Caco-2 (cell line): Measurements from ENCODE around the gene APP. TPM values are rescaled to one million over a fixed set of nuclear protein-coding genes. Genes with fewer than 3 reads are reported as not detected.

Source experiments
- BruUV-seq: library from RNA; stranded (reverse); fragments of 400-500 nt; replicated peaks from 2 replicates; lab custom pipeline; 2021; lab: Mats Ljungman, UMichigan
- CTCF ChIA-PET: fragments of 300-600 bp; sonication (Branson Sonifier 250); formaldehyde crosslinking; loops from one replicate; lab custom pipeline; 2022; ENCODE audit warnings: antibody characterized with exemption; lab: Charles Lee
- POLR2A ChIA-PET: fragments of 300-600 bp; sonication (Branson Sonifier 250); formaldehyde crosslinking; loops from one replicate; lab custom pipeline; 2022; ENCODE audit warnings: antibody characterized with exemption; lab: Charles Lee
- DNase-seq, 2 experiments: peaks; one replicate each; pipeline versions ENCODE4 v3.0.0 to v3.0.0-alpha.2; 2020 to 2022
- H3K27me3 ChIP-seq: replicated peaks from 2 replicates; pipeline ENCODE4 v1.6.0; 2011; ENCODE audit warnings: low read length; ENCODE audit not compliant: control insufficient read depth, insufficient read depth
- H3K36me3 ChIP-seq: 2 replicates; pipeline ENCODE4 v1.5.1; 2011; ENCODE audit warnings: low read length; ENCODE audit not compliant: control insufficient read depth, insufficient read depth
- H3K4me1 ChIP-seq: fragments of 250-450 bp; sonication (Bioruptor Pico); 2 replicates; pipeline ENCODE4 v1.5.1; 2020; ENCODE audit warnings: mild to moderate bottlenecking
- H3K4me3 ChIP-seq: 2 replicates; pipeline ENCODE4 v1.5.1; 2011; ENCODE audit warnings: low read depth, mild to moderate bottlenecking, control low read depth, low read length
- H3K9me3 ChIP-seq: fragments of 250-450 bp; sonication (Bioruptor Pico); 2 replicates; pipeline ENCODE4 v1.5.1; 2020; ENCODE audit warnings: mild to moderate bottlenecking, moderate library complexity
- H3K27ac Mint-ChIP-seq: one replicate; pipeline ENCODE4 v1.8.0; 2022; ENCODE audit warnings: mixed read lengths; ENCODE audit not compliant: unreplicated experiment
- H3K27me3 Mint-ChIP-seq: one replicate; pipeline ENCODE4 v1.8.0; 2022; ENCODE audit warnings: mixed read lengths; ENCODE audit not compliant: insufficient read depth, unreplicated experiment
- H3K36me3 Mint-ChIP-seq: one replicate; pipeline ENCODE4 v1.8.0; 2022; ENCODE audit warnings: mild to moderate bottlenecking, mixed read lengths; ENCODE audit not compliant: insufficient read depth, unreplicated experiment
- H3K4me1 Mint-ChIP-seq: one replicate; pipeline ENCODE4 v1.8.0; 2022; ENCODE audit warnings: low read depth, mixed read lengths; ENCODE audit not compliant: unreplicated experiment
- H3K4me3 Mint-ChIP-seq: one replicate; pipeline ENCODE4 v1.8.0; 2022; ENCODE audit warnings: mild to moderate bottlenecking, moderate library complexity, mixed read lengths; ENCODE audit not compliant: unreplicated experiment
- H3K9me3 Mint-ChIP-seq: one replicate; pipeline ENCODE4 v1.8.0; 2022; ENCODE audit warnings: mixed read lengths; ENCODE audit not compliant: unreplicated experiment
- CTCF ChIP-seq, 2 experiments: fragments of 200-600 bp in 1 of 2; IDR thresholded peaks; 1 replicate in 1 of 2; 2 replicates in 1 of 2; pipeline versions ENCODE4 v1.5.1 to v1.8.0; 2011 to 2022; ENCODE audit warnings: antibody characterized with exemption in 1 of 2, control low read depth in 1 of 2, inconsistent platforms in 1 of 2, low read depth in 1 of 2, low read length in 1 of 2, mild to moderate bottlenecking in 1 of 2, moderate library complexity in 1 of 2; ENCODE audit not compliant: insufficient read depth in 1 of 2, severe bottlenecking in 1 of 2, unreplicated experiment in 1 of 2
- intact Hi-C: fragments of 100-400 bp; cut with micrococcal nuclease; formaldehyde crosslinking; loops from one replicate; pipeline ENCODE4 v1.10.0; 2022; ENCODE audit not compliant: unreplicated experiment
- total RNA-seq: library from RNA; stranded (reverse); gene quantifications from 2 replicates; pipeline ENCODE4 v1.2.3, GENCODE V29; 2022

Gene APP
- total RNA-seq, 1 experiment from 2014 or later, result 331 TPM

GRCh38 chr21:25862112-25862511, 308.5 kb downstream of the APP start:
- no peaks in the 10 kb centered on the region for H3K36me3 Mint-ChIP-seq
- DNase-seq, result no peak
- TF ChIP-seq CTCF (IDR thresholded peaks at IDR 0.05; ENCODE audit: insufficient read depth in 1 of 2, low read depth in 1 of 2, low read length in 1 of 2, severe bottlenecking in 1 of 2, unreplicated experiment in 1 of 2), result no peak
- no peak overlapping the region for H3K4me3 Mint-ChIP-seq
- CTCF ChIA-PET, result no interaction called here
- no peaks in the 10 kb centered on the region for H3K9me3 ChIP-seq
- intact Hi-C loops, result loop anchor here (2.0 to 5.0 kb wide), 2 partner anchors 70 to 253 kb away; no protein-coding TSS in a partner anchor
- H3K9me3 Mint-ChIP-seq, result no peaks in the 10 kb centered on the region
- no peaks in the 10 kb centered on the region for H3K4me1 Mint-ChIP-seq
- no peaks in the 10 kb centered on the region for H3K36me3 ChIP-seq
- BruUV-seq, result no TSS peak
- no peaks in the 10 kb centered on the region for H3K27me3 ChIP-seq
- no peak overlapping the region for H3K27ac Mint-ChIP-seq
- H3K27me3 Mint-ChIP-seq, result no peaks in the 10 kb centered on the region
- H3K4me1 ChIP-seq, result no peaks in the 10 kb centered on the region
- H3K4me3 ChIP-seq, result no peak overlapping the region
- POLR2A ChIA-PET, result no interaction called here

- TF ChIP-seq CTCF (IDR thresholded peaks at IDR 0.05; ENCODE audit: insufficient read depth in 1 of 2, low read depth in 1 of 2, low read length in 1 of 2, severe bottlenecking in 1 of 2, unreplicated experiment in 1 of 2), result no peak
- Histone ChIP-seq H3K27me3 (no peaks in the 10 kb centered on the region), H3K4me1 (no peaks in the 10 kb centered on the region), H3K4me3 (no peak overlapping the region), H3K36me3 (no peaks in the 10 kb centered on the region), H3K9me3 (no peaks in the 10 kb centered on the region)
- no peaks in the 10 kb centered on the region for H3K36me3 Mint-ChIP-seq
- no peak for DNase-seq
- ChIA-PET CTCF (no interaction called here), POLR2A (no interaction called here)
- no peaks in the 10 kb centered on the region for H3K4me1 Mint-ChIP-seq
- intact Hi-C loops, result no loop called here
- H3K27ac Mint-ChIP-seq, result no peak overlapping the region
- H3K4me3 Mint-ChIP-seq, result no peak overlapping the region
- no peaks in the 10 kb centered on the region for H3K9me3 Mint-ChIP-seq
- H3K27me3 Mint-ChIP-seq, result no peaks in the 10 kb centered on the region
- BruUV-seq, result no TSS peak
These were observed 311.2 kb downstream of the APP start for GRCh38 chr21:25859235-25859929.

GRCh38 chr21:25858325-25858724, 312.2 kb downstream of the APP start:
- Histone ChIP-seq H3K9me3 (no peaks in the 10 kb centered on the region), H3K27me3 (no peaks in the 10 kb centered on the region), H3K4me3 (no peak overlapping the region), H3K4me1 (no peaks in the 10 kb centered on the region), H3K36me3 (no peaks in the 10 kb centered on the region)
- TF ChIP-seq CTCF (IDR thresholded peaks at IDR 0.05; ENCODE audit: insufficient read depth in 1 of 2, low read depth in 1 of 2, low read length in 1 of 2, severe bottlenecking in 1 of 2, unreplicated experiment in 1 of 2), result no peak
- POLR2A ChIA-PET, result no interaction called here
- H3K27ac Mint-ChIP-seq, result no peak overlapping the region
- intact Hi-C loops, result no loop called here
- no peak for DNase-seq
- BruUV-seq, result no TSS peak
- no peak overlapping the region for H3K4me3 Mint-ChIP-seq
- no peaks in the 10 kb centered on the region for H3K36me3 Mint-ChIP-seq
- no peaks in the 10 kb centered on the region for H3K27me3 Mint-ChIP-seq
- no peaks in the 10 kb centered on the region for H3K4me1 Mint-ChIP-seq
- CTCF ChIA-PET, result no interaction called here
- H3K9me3 Mint-ChIP-seq, result no peaks in the 10 kb centered on the region
